ENCODE data around the gene FNDC3A.
"Not testable (repeated sequence)": the region's sequence is repeated elsewhere in the genome, so short reads cannot be mapped to it uniquely, and the experiment has no call there.

Gene FNDC3A

GRCh38 chr13:48998641-48999292 lies 23.1 kb downstream of the FNDC3A start:
- Histone ChIP-seq H3K9ac (no peak overlapping the region), H3K4me1 (ENCODE audit: low read depth, poor library complexity, severe bottlenecking) (peaks cover 15% of the 10 kb centered on the region), H3K4me3 (IDR thresholded peaks at IDR 0.05; ENCODE audit: insufficient read depth, low read depth, low read length) (no peak overlapping the region), H4K20me1 (ENCODE audit: insufficient read depth) (no peaks in the 10 kb centered on the region), H3K79me2 (ENCODE audit: insufficient read depth, low read depth) (peaks cover 35% of the 10 kb centered on the region), H3K36me3 (ENCODE audit: insufficient read depth) (no peaks in the 10 kb centered on the region), H3K27me3 (ENCODE audit: insufficient read depth, low read depth) (no peaks in the 10 kb centered on the region), H3K4me2 (no peak overlapping the region), H2AFZ (ENCODE audit: low read depth) (no peak overlapping the region), H3K27ac (no peak overlapping the region)
- TF ChIP-seq CTCF (conservative IDR thresholded peaks at IDR 0.05; ENCODE audit: low read depth, low read length): no peak

GRCh38 chr13:49000247-49000646 lies 24.5 kb downstream of the FNDC3A start:
- Histone ChIP-seq H3K4me1 (ENCODE audit: low read depth, poor library complexity, severe bottlenecking) (peaks cover under 1% of the 10 kb centered on the region), H3K36me3 (ENCODE audit: insufficient read depth) (no peaks in the 10 kb centered on the region), H3K9ac (no peak overlapping the region), H4K20me1 (ENCODE audit: insufficient read depth) (no peaks in the 10 kb centered on the region), H3K79me2 (ENCODE audit: insufficient read depth, low read depth) (peaks cover 26% of the 10 kb centered on the region; the same call in 1 of the 2 replicates), H3K27ac (no peak overlapping the region), H3K27me3 (ENCODE audit: insufficient read depth, low read depth) (no peaks in the 10 kb centered on the region), H3K4me3 (IDR thresholded peaks at IDR 0.05; ENCODE audit: insufficient read depth, low read depth, low read length) (no peak overlapping the region), H2AFZ (ENCODE audit: low read depth) (no peak overlapping the region), H3K4me2 (no peak overlapping the region)
- TF ChIP-seq CTCF (conservative IDR thresholded peaks at IDR 0.05; ENCODE audit: low read depth, low read length): no peak

GRCh38 chr13:49018986-49019635 lies 43.4 kb downstream of the FNDC3A start:
- H3K27ac ChIP-seq; H3K4me3 ChIP-seq (IDR thresholded peaks at IDR 0.05; ENCODE audit: insufficient read depth, low read depth, low read length); H3K4me1 ChIP-seq (ENCODE audit: low read depth, poor library complexity, severe bottlenecking); H3K4me2 ChIP-seq; H3K9ac ChIP-seq; H4K20me1 ChIP-seq (ENCODE audit: insufficient read depth); H3K79me2 ChIP-seq (ENCODE audit: insufficient read depth, low read depth); H2AFZ ChIP-seq (ENCODE audit: low read depth); H3K36me3 ChIP-seq (ENCODE audit: insufficient read depth); H3K27me3 ChIP-seq (ENCODE audit: insufficient read depth, low read depth): not testable (repeated sequence)

- no peak overlapping the region for H2AFZ ChIP-seq (ENCODE audit: low read depth)
- no peak overlapping the region for H3K27ac ChIP-seq
- no peak overlapping the region for H3K4me3 ChIP-seq (IDR thresholded peaks at IDR 0.05; ENCODE audit: insufficient read depth, low read depth, low read length)
- no peaks in the 10 kb centered on the region for H3K36me3 ChIP-seq (ENCODE audit: insufficient read depth)
- H4K20me1 ChIP-seq (ENCODE audit: insufficient read depth): no peaks in the 10 kb centered on the region
- no peaks in the 10 kb centered on the region for H3K27me3 ChIP-seq (ENCODE audit: insufficient read depth, low read depth)
- 0 out of 2 replicates have a peak, but pooled peaks cover 4% of the 10 kb centered on the region for H3K79me2 ChIP-seq (ENCODE audit: insufficient read depth, low read depth)
- H3K4me2 ChIP-seq: no peak overlapping the region
- TF ChIP-seq CTCF (conservative IDR thresholded peaks at IDR 0.05; ENCODE audit: low read depth, low read length): no peak
- no peaks in the 10 kb centered on the region for H3K4me1 ChIP-seq (ENCODE audit: low read depth, poor library complexity, severe bottlenecking)
- no peak overlapping the region for H3K9ac ChIP-seq
Observed at GRCh38 chr13:49020328-49020727, 44.6 kb downstream of the FNDC3A start.

Data from KMS-11 (cell line).